H1 (cell line): ENCODE data around the gene MIF4GD. TPM values are rescaled to one million over a fixed set of nuclear protein-coding genes. Genes with fewer than 3 reads are reported as not detected.

Experiments
- CTCF ChIA-PET: fragments of 300-600 bp; sonication (Branson Sonifier 250); formaldehyde crosslinking; loops from one replicate; lab custom pipeline; 2021; ENCODE audit not compliant: partially characterized antibody; lab: Charles Lee
- POLR2A ChIA-PET: fragments of 300-600 bp; sonication (Branson Sonifier 250); formaldehyde crosslinking; loops from one replicate; lab custom pipeline; 2021; ENCODE audit warnings: inconsistent platforms; ENCODE audit not compliant: partially characterized antibody; lab: Charles Lee
- DNase-seq, 2 experiments: peaks; one replicate each; pipeline versions ENCODE4 v3.0.0 to v3.0.0-alpha.2; 2010 to 2022; ENCODE audit warnings: low spot score in 2 of 2, low read depth in 1 of 2, mixed read lengths in 1 of 2
- FAIRE-seq: peaks from 2 replicates; lab custom pipeline; 2011; peaks lifted over from hg19 to GRCh38; lab: Jason Lieb, UNC
- H2AFZ ChIP-seq: 2 replicates; pipeline ENCODE4 v1.8.1; 2012; ENCODE audit warnings: low read length, inconsistent platforms
- H2AK5ac ChIP-seq: 2 replicates; pipeline ENCODE4 v1.6.1; 2013; ENCODE audit warnings: low read depth, low read length
- H2BK120ac ChIP-seq: replicated peaks from 2 replicates; pipeline ENCODE3; 2013; ENCODE audit warnings: low read depth, low read length, inconsistent platforms
- H2BK12ac ChIP-seq: 2 replicates; pipeline ENCODE4 v1.6.1; 2013; ENCODE audit warnings: low read depth, low read length
- H2BK15ac ChIP-seq: 2 replicates; pipeline ENCODE4 v1.6.1; 2013; ENCODE audit warnings: low read length
- H2BK20ac ChIP-seq: 2 replicates; pipeline ENCODE4 v1.6.1; 2013; ENCODE audit warnings: low read length
- H2BK5ac ChIP-seq: 2 replicates; pipeline ENCODE4 v1.6.1; 2013; ENCODE audit warnings: low read depth, low read length
- H3K14ac ChIP-seq: 2 replicates; pipeline ENCODE4 v1.6.1; 2013; ENCODE audit warnings: inconsistent platforms; ENCODE audit not compliant: insufficient read length
- H3K18ac ChIP-seq: 2 replicates; pipeline ENCODE4 v1.6.1; 2013; ENCODE audit warnings: low read length; ENCODE audit errors: extremely low read depth
- H3K23ac ChIP-seq: 2 replicates; pipeline ENCODE4 v1.6.1; 2013; ENCODE audit warnings: inconsistent platforms; ENCODE audit not compliant: insufficient read length
- H3K23me2 ChIP-seq: 2 replicates; pipeline ENCODE4 v1.6.1; 2013; ENCODE audit warnings: low read depth, low read length
- H3K27ac ChIP-seq: 2 replicates; pipeline ENCODE4 v1.6.1; 2011; ENCODE audit warnings: low read depth, low read length, inconsistent platforms
- H3K27me3 ChIP-seq, 4 experiments: replicated peaks in 1 of 4; 1 replicate in 1 of 4; 2 replicates in 3 of 4; pipeline versions ENCODE4 v1.6.1 to v1.8.1; 2011 to 2013; ENCODE audit warnings: low read length in 3 of 4, mild to moderate bottlenecking in 3 of 4, inconsistent platforms in 2 of 4, mixed read lengths in 2 of 4, moderate library complexity in 1 of 4; ENCODE audit not compliant: control insufficient read depth in 3 of 4, insufficient read depth in 3 of 4; ENCODE audit errors: extremely low read depth in 1 of 4
- H3K36me3 ChIP-seq, 4 experiments: 2 replicates each; pipeline versions ENCODE4 v1.6.1 to v1.8.1; 2011 to 2013; ENCODE audit warnings: mild to moderate bottlenecking in 4 of 4, low read length in 3 of 4, moderate library complexity in 2 of 4, control low read depth in 1 of 4, inconsistent platforms in 1 of 4; ENCODE audit not compliant: insufficient read depth in 4 of 4, control insufficient read depth in 2 of 4
- H3K4ac ChIP-seq: replicated peaks from 2 replicates; pipeline ENCODE3; 2013; ENCODE audit warnings: low read length, low read depth, mixed read lengths, inconsistent platforms; ENCODE audit not compliant: insufficient read length
- H3K4me1 ChIP-seq, 4 experiments: replicated peaks in 1 of 4; 1 replicate in 1 of 4; 2 replicates in 3 of 4; pipeline versions ENCODE4 v1.6.1 to v1.8.1; 2011 to 2013; ENCODE audit warnings: low read length in 3 of 4, inconsistent platforms in 2 of 4, mixed read lengths in 1 of 4; ENCODE audit not compliant: insufficient read depth in 4 of 4, control insufficient read depth in 3 of 4
- H3K4me2 ChIP-seq, 2 experiments: 2 replicates each; pipeline versions ENCODE4 v1.6.1 to v1.8.1; 2011 to 2013; ENCODE audit warnings: low read depth in 2 of 2, low read length in 2 of 2, control low read depth in 1 of 2, inconsistent platforms in 1 of 2, mild to moderate bottlenecking in 1 of 2; ENCODE audit not compliant: insufficient read depth in 1 of 2
- H3K4me3 ChIP-seq, 4 experiments: fragments of 200-600, 300-600 bp in 1 of 4; sonication (generic), shearing (Covaris generic), sonication (Bioruptor Twin) in 1 of 4; 2 replicates each; pipeline versions ENCODE4 v1.5.1 to v1.8.1; 2011 to 2016; ENCODE audit warnings: low read length in 4 of 4, low read depth in 3 of 4, control low read depth in 2 of 4, inconsistent platforms in 2 of 4, mild to moderate bottlenecking in 2 of 4, mixed read lengths in 1 of 4, moderate library complexity in 1 of 4; ENCODE audit not compliant: insufficient read depth in 2 of 4; ENCODE audit errors: extremely low read depth in 1 of 4
- H3K56ac ChIP-seq: replicated peaks from 2 replicates; pipeline ENCODE3; 2013; ENCODE audit warnings: low read depth, mild to moderate bottlenecking, mixed read lengths, low read length, inconsistent platforms; ENCODE audit not compliant: insufficient read length
- H3K79me1 ChIP-seq: 2 replicates; pipeline ENCODE4 v1.6.1; 2013; ENCODE audit warnings: low read depth, low read length, control low read depth
- H3K79me2 ChIP-seq, 2 experiments: 2 replicates each; pipeline versions ENCODE4 v1.6.1 to v1.8.1; 2012 to 2013; ENCODE audit warnings: low read length in 2 of 2, mild to moderate bottlenecking in 2 of 2, inconsistent platforms in 1 of 2; ENCODE audit not compliant: insufficient read depth in 2 of 2, control insufficient read depth in 1 of 2
- H3K9ac ChIP-seq, 4 experiments: replicated peaks in 1 of 4; 1 replicate in 1 of 4; 2 replicates in 3 of 4; pipeline versions ENCODE4 v1.6.1 to v1.8.1; 2011 to 2013; ENCODE audit warnings: low read depth in 3 of 4, low read length in 3 of 4, control low read depth in 2 of 4, mild to moderate bottlenecking in 2 of 4, moderate library complexity in 2 of 4, inconsistent platforms in 1 of 4; ENCODE audit errors: extremely low read depth in 1 of 4
- H3K9me3 ChIP-seq, 2 experiments: 2 replicates each; pipeline versions ENCODE4 v1.6.1 to v1.8.1; 2012 to 2013; ENCODE audit warnings: mild to moderate bottlenecking in 2 of 2, moderate library complexity in 2 of 2, control low read depth in 1 of 2, inconsistent platforms in 1 of 2, low read depth in 1 of 2, low read length in 1 of 2, mixed read lengths in 1 of 2; ENCODE audit not compliant: insufficient read depth in 2 of 2
- H4K20me1 ChIP-seq, 2 experiments: replicated peaks in 1 of 2; 2 replicates each; pipeline versions ENCODE3 to v1.8.1; 2011 to 2013; ENCODE audit warnings: inconsistent platforms in 2 of 2, low read length in 2 of 2, mild to moderate bottlenecking in 1 of 2; ENCODE audit not compliant: insufficient read depth in 2 of 2, control insufficient read depth in 1 of 2
- H4K5ac ChIP-seq: 2 replicates; pipeline ENCODE4 v1.6.1; 2013; ENCODE audit warnings: low read length, low read depth, mixed read lengths, inconsistent platforms; ENCODE audit not compliant: insufficient read length
- H4K8ac ChIP-seq: 2 replicates; pipeline ENCODE4 v1.8.0; 2013; ENCODE audit warnings: mild to moderate bottlenecking, moderate library complexity, low read length, inconsistent platforms; ENCODE audit not compliant: insufficient read depth; ENCODE audit errors: extremely low read depth
- H4K91ac ChIP-seq: replicated peaks from 2 replicates; pipeline ENCODE3; 2013; ENCODE audit warnings: low read length, mixed read lengths, inconsistent platforms; ENCODE audit not compliant: insufficient read length
- BRCA1 ChIP-seq: IDR thresholded peaks from 2 replicates; pipeline ENCODE4 v1.6.1; 2012; ENCODE audit warnings: low read depth, low read length, improper control_type of control experiment
- CHD1 ChIP-seq: IDR thresholded peaks from 2 replicates; pipeline ENCODE4 v1.6.1; 2012; ENCODE audit warnings: low read depth, low read length, improper control_type of control experiment
- FOSL1 ChIP-seq: IDR thresholded peaks from 2 replicates; pipeline ENCODE4 v1.6.1; 2011; ENCODE audit warnings: mild to moderate bottlenecking, low read depth, low read length, moderate library complexity; ENCODE audit not compliant: insufficient read depth
- GTF2F1 ChIP-seq: IDR thresholded peaks from 2 replicates; pipeline ENCODE4 v1.6.1; 2012; ENCODE audit warnings: low read depth, low read length, improper control_type of control experiment, borderline replicate concordance
- HDAC6 ChIP-seq: IDR thresholded peaks from one replicate; pipeline ENCODE4 v1.7.1; 2012; ENCODE audit warnings: low read depth, mild to moderate bottlenecking, inconsistent platforms, low read length, moderate library complexity
- MAFK ChIP-seq: IDR thresholded peaks from 2 replicates; pipeline ENCODE4 v1.6.1; 2012; ENCODE audit warnings: low read depth, mild to moderate bottlenecking, improper control_type of control experiment, low read length
- NRF1 ChIP-seq: IDR thresholded peaks from 2 replicates; pipeline ENCODE4 v1.6.1; 2011; ENCODE audit warnings: mild to moderate bottlenecking, low read depth, low read length, improper control_type of control experiment
- SIX5 ChIP-seq: IDR thresholded peaks from 2 replicates; pipeline ENCODE4 v1.6.1; 2011; ENCODE audit warnings: mild to moderate bottlenecking, low read depth, low read length
- SUZ12 ChIP-seq: fragments of 200-600 bp; sonication (generic); IDR thresholded peaks from 2 replicates; pipeline ENCODE4 v1.6.1; 2012; ENCODE audit warnings: mild to moderate bottlenecking, inconsistent platforms, low read length, moderate library complexity, mixed read lengths
- WGBS, 2 experiments: shearing (Covaris generic) in 1 of 2; methylation state at CpG; one replicate each; pipeline versions ENCODE4 v1.1.6 to v1.1.7; 2013 to 2015; ENCODE audit warnings: low lambda C conversion rate in 2 of 2, mixed read lengths in 2 of 2, inconsistent platforms in 1 of 2, low coverage in 1 of 2, missing lambda C conversion rate in 1 of 2; ENCODE audit not compliant: insufficient replicate concordance in 2 of 2, insufficient coverage in 1 of 2, insufficient read length in 1 of 2; ENCODE audit errors: extremely low coverage in 1 of 2, missing lambda C conversion rate in 1 of 2; 5-methylcytosine and 5-hydroxymethylcytosine counted together
- polyA plus RNA-seq, 7 experiments: library from polyadenylated mRNA; depleted of rRNA in 3 of 7; stranded (reverse) in 5 of 7; unstranded in 2 of 7; fragments of >200 nt in 5 of 7; fragments of 200-250 nt in 2 of 7; gene quantifications; 1 replicate in 5 of 7; 2 replicates in 1 of 7; 4 replicates in 1 of 7; pipeline versions ENCODE4 v1.2.1 to v1.2.3, GENCODE V29; 2011 to 2013; ENCODE audit warnings: missing spikeins in 2 of 7, mixed read lengths in 2 of 7
- total RNA-seq: library from RNA; stranded (reverse); fragmentation: NEBNext Ultra II Directional; extraction: Animal tissue kit (Norgen Biotek cat#: 25700); gene quantifications from 2 replicates; pipeline ENCODE4 v1.2.1, GENCODE V29; 2021

Gene MIF4GD
- total and polyA plus RNA-seq, 2 of the 8 experiments (the other 6 are each of a cell fraction or from before 2014, with no cell fraction given), result 16.1 to 51.1 TPM

- H3K4me2 ChIP-seq, result no peak overlapping the region
- H2BK15ac ChIP-seq, result no peak overlapping the region
- H2AFZ ChIP-seq, result no peak overlapping the region
- no peak overlapping the region for H3K27ac ChIP-seq
- H2BK12ac ChIP-seq, result no peak overlapping the region
- no peaks in the 10 kb centered on the region for H3K27me3 ChIP-seq
- TF ChIP-seq FOSL1 (no peak), HDAC6 (no peak), MAFK (no peak), SIX5 (no peak), SUZ12 (no peak), BRCA1 (no peak), GTF2F1 (no peak), CHD1 (no peak), NRF1 (no peak)
- H3K79me2 ChIP-seq, result no peaks in the 10 kb centered on the region
- no peaks in the 10 kb centered on the region for H3K4me1 ChIP-seq
- no peak overlapping the region for H3K4ac ChIP-seq
- H4K20me1 ChIP-seq, result peaks cover 2 to 3% of the 10 kb centered on the region in 2 experiments
- H3K9ac ChIP-seq, result no peak overlapping the region
- H3K9me3 ChIP-seq, result no peaks in the 10 kb centered on the region
- H3K79me1 ChIP-seq, result 0 out of 2 replicates have a peak, but pooled peaks cover 3% of the 10 kb centered on the region
- H4K8ac ChIP-seq, result no peak overlapping the region
- no peak for FAIRE-seq
- no peak overlapping the region for H2BK120ac ChIP-seq
- H2AK5ac ChIP-seq, result no peak overlapping the region
- H3K23me2 ChIP-seq, result no peaks in the 10 kb centered on the region
- H3K36me3 ChIP-seq, result peaks cover 8 to 54% (median 37%) of the 10 kb centered on the region in 4 experiments
- no peak overlapping the region for H3K18ac ChIP-seq
- H2BK20ac ChIP-seq, result no peak overlapping the region
- H2BK5ac ChIP-seq, result no peak overlapping the region
- no peak overlapping the region for H3K14ac ChIP-seq
- no peak overlapping the region for H4K91ac ChIP-seq
- DNase-seq, result no peak
- CTCF ChIA-PET, result interaction anchor here (0.7 to 6.4 kb wide), 10 partner anchors 9 to 282 kb away, joined by 3 to 56 read pairs (median 4); partner anchors contain the start of gene MIF4GD
- no peak overlapping the region for H3K23ac ChIP-seq
- 96% methylated on average over 3 of the region's 3 CpGs; no CpG with 5 or more reads in 1 of the 2 experiments for WGBS, 2 experiments
- no peak overlapping the region for H3K4me3 ChIP-seq
- POLR2A ChIA-PET, result interaction anchor here (0.5 to 6.1 kb wide), 11 partner anchors 9 to 87 kb away, joined by 3 to 29 read pairs (median 4); partner anchors contain the start of gene NUP85
- no peak overlapping the region for H3K56ac ChIP-seq
- H4K5ac ChIP-seq, result no peak overlapping the region
Observed at GRCh38 chr17:75219815-75220214, 51.2 kb downstream of the MIF4GD start.
